ENCODE measurements around the gene C10orf88. TPM values are rescaled to one million over a fixed set of nuclear protein-coding genes. Genes with fewer than 3 reads are reported as not detected.

C10orf88 gene
- total and polyA plus RNA-seq, 2 of the 13 experiments (the other 11 are each of a cell fraction or from before 2014, with no cell fraction given), result 4.6 to 11.8 TPM

- TF ChIP-seq ZNF431 (CRISPR knock-in tag; IDR thresholded peaks at IDR 0.05; ENCODE audit: borderline replicate concordance, low read depth) (no peak), MYC (CRISPR knock-in tag; IDR thresholded peaks at IDR 0.05; ENCODE audit: borderline replicate concordance) (no peak), FOXK2 (IDR thresholded peaks at IDR 0.05) (no peak), DNMT3B (CRISPR knock-in tag; conservative IDR thresholded peaks at IDR 0.05) (no peak), EED (CRISPR knock-in tag; IDR thresholded peaks at IDR 0.05) (no peak), NFIC (IDR thresholded peaks at IDR 0.05; ENCODE audit: low read length) (no peak), CENPT (CRISPR knock-in tag; IDR thresholded peaks at IDR 0.05; ENCODE audit: low read depth) (no peak), HDAC6 (IDR thresholded peaks at IDR 0.05; ENCODE audit: low read depth, low read length) (no peak), ZNF34 (CRISPR knock-in tag; IDR thresholded peaks at IDR 0.05; ENCODE audit: borderline replicate concordance) (no peak), ZNF552 (CRISPR knock-in tag; IDR thresholded peaks at IDR 0.05; ENCODE audit: borderline replicate concordance) (no peak), PCBP1 (IDR thresholded peaks at IDR 0.05; ENCODE audit: borderline replicate concordance, low read depth, low read length) (no peak), GATA4 (IDR thresholded peaks at IDR 0.05; ENCODE audit: borderline replicate concordance, low read depth) (no peak), SMARCC2 (IDR thresholded peaks at IDR 0.05) (no peak), ZFP36L1 (CRISPR knock-in tag; IDR thresholded peaks at IDR 0.05) (no peak), ZNF20 (CRISPR knock-in tag; IDR thresholded peaks at IDR 0.05) (no peak), HMGA1 (CRISPR knock-in tag; conservative IDR thresholded peaks at IDR 0.05) (no peak), ZFY (CRISPR knock-in tag; IDR thresholded peaks at IDR 0.05) (no peak), MXD4 (CRISPR knock-in tag; IDR thresholded peaks at IDR 0.05) (no peak), POLR2G (IDR thresholded peaks at IDR 0.05; ENCODE audit: low read depth, low read length) (no peak), CREB3 (CRISPR knock-in tag; IDR thresholded peaks at IDR 0.05) (no peak), ATF1 (CRISPR knock-in tag; IDR thresholded peaks at IDR 0.05) (no peak)
- TF ChIP-seq, protein P1, sequence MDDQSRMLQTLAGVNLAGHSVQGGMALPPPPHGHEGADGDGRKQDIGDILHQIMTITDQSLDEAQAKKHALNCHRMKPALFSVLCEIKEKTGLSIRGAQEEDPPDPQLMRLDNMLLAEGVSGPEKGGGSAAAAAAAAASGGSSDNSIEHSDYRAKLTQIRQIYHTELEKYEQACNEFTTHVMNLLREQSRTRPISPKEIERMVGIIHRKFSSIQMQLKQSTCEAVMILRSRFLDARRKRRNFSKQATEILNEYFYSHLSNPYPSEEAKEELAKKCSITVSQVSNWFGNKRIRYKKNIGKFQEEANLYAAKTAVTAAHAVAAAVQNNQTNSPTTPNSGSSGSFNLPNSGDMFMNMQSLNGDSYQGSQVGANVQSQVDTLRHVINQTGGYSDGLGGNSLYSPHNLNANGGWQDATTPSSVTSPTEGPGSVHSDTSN (CRISPR knock-in tag; IDR thresholded peaks at IDR 0.05; ENCODE audit: borderline replicate concordance), result 0 out of 2 replicates have a peak, but pooled peaks have one; percentile 3
These were observed 664 bp upstream of the C10orf88 start (continued) for GRCh38 chr10:122954731-122955050.

Data from HepG2 (cell line).